ENCODE data around the gene WFDC12.

GRCh38 chr20:45082468-45082867 lies 41.8 kb downstream of the WFDC12 start:
- TF ChIP-seq, protein P1, sequence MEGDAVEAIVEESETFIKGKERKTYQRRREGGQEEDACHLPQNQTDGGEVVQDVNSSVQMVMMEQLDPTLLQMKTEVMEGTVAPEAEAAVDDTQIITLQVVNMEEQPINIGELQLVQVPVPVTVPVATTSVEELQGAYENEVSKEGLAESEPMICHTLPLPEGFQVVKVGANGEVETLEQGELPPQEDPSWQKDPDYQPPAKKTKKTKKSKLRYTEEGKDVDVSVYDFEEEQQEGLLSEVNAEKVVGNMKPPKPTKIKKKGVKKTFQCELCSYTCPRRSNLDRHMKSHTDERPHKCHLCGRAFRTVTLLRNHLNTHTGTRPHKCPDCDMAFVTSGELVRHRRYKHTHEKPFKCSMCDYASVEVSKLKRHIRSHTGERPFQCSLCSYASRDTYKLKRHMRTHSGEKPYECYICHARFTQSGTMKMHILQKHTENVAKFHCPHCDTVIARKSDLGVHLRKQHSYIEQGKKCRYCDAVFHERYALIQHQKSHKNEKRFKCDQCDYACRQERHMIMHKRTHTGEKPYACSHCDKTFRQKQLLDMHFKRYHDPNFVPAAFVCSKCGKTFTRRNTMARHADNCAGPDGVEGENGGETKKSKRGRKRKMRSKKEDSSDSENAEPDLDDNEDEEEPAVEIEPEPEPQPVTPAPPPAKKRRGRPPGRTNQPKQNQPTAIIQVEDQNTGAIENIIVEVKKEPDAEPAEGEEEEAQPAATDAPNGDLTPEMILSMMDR (IDR thresholded peaks at IDR 0.05), result no peak
- TF ChIP-seq POLR2A (IDR thresholded peaks at IDR 0.05), result no peak

Data from transverse colon (tissue), 3 donors.